PC-3 (cell line): ENCODE results near the gene OCA2.

Experiments used
- CTCF ChIP-seq: fragments of 300-600 bp; sonication (generic); conservative IDR thresholded peaks from 2 replicates; pipeline ENCODE4 v1.5.1; 2017; ENCODE audit warnings: antibody characterized with exemption, low read depth, mild to moderate bottlenecking, low read length
- EZH2 ChIP-seq: fragments of 300-600 bp; sonication (generic); IDR thresholded peaks from one replicate; pipeline ENCODE4 v1.6.1; 2017; ENCODE audit warnings: antibody characterized with exemption, mild to moderate bottlenecking, low read length; ENCODE audit not compliant: unreplicated experiment
- EZH2phosphoT487 ChIP-seq: fragments of 300-600 bp; sonication (generic); IDR thresholded peaks from 2 replicates; pipeline ENCODE4 v1.6.1; 2018; ENCODE audit warnings: mild to moderate bottlenecking, antibody characterized with exemption, low read length, borderline replicate concordance

GRCh38 chr15:27989838-27990237, 109.3 kb downstream of the OCA2 start:
- no peak for TF ChIP-seq CTCF
- no peak for TF ChIP-seq EZH2
- TF ChIP-seq EZH2phosphoT487 = no peak
